Glutamatergic neuron (in vitro differentiated cells): ENCODE data around the gene C14orf180. TPM values are rescaled to one million over a fixed set of nuclear protein-coding genes. Genes with fewer than 3 reads are reported as not detected.
A peak's percentile ranks its signal among the peaks of the same experiment; 100 is the strongest.

Experiments
- DNase-seq: peaks from one replicate; pipeline ENCODE4 v3.0.0; 2022
- H3K27ac Mint-ChIP-seq: one replicate; pipeline ENCODE4 v1.8.0; 2020; ENCODE audit warnings: mild to moderate bottlenecking, mixed read lengths, inconsistent platforms; ENCODE audit not compliant: unreplicated experiment
- H3K27me3 Mint-ChIP-seq: one replicate; pipeline ENCODE4 v1.8.0; 2020; ENCODE audit warnings: mild to moderate bottlenecking, moderate library complexity, mixed read lengths, inconsistent platforms; ENCODE audit not compliant: unreplicated experiment
- H3K36me3 Mint-ChIP-seq: one replicate; pipeline ENCODE4 v1.8.0; 2020; ENCODE audit warnings: mild to moderate bottlenecking, mixed read lengths, inconsistent platforms; ENCODE audit not compliant: unreplicated experiment
- H3K4me1 Mint-ChIP-seq: one replicate; pipeline ENCODE4 v1.8.0; 2020; ENCODE audit warnings: mild to moderate bottlenecking, low read depth, mixed read lengths, inconsistent platforms; ENCODE audit not compliant: unreplicated experiment
- H3K4me3 Mint-ChIP-seq: one replicate; pipeline ENCODE4 v1.8.0; 2020; ENCODE audit warnings: mild to moderate bottlenecking, mixed read lengths, inconsistent platforms; ENCODE audit not compliant: unreplicated experiment
- H3K9me3 Mint-ChIP-seq: one replicate; pipeline ENCODE4 v1.8.0; 2020; ENCODE audit warnings: mild to moderate bottlenecking, moderate library complexity, mixed read lengths, inconsistent platforms; ENCODE audit not compliant: unreplicated experiment
- CTCF ChIP-seq: fragments of 200-600 bp; sonication (generic); IDR thresholded peaks from one replicate; pipeline ENCODE4 v1.5.0; 2021; ENCODE audit not compliant: partially characterized antibody, unreplicated experiment
- total RNA-seq: library from RNA; stranded (reverse); fragmentation: NEBNext Ultra II Directional; extraction: Animal tissue kit (Norgen Biotek cat#: 25700); gene quantifications from one replicate; pipeline ENCODE4 v1.2.1, GENCODE V29; 2021; ENCODE audit not compliant: unreplicated experiment

Gene C14orf180
- total RNA-seq, 1 donor from 2014 or later, result not detected

GRCh38 chr14:104601786-104602185 is 22.2 kb downstream of the C14orf180 start:
- H3K36me3 Mint-ChIP-seq, result peaks cover 6% of the 10 kb centered on the region
- no peak overlapping the region for H3K4me3 Mint-ChIP-seq
- DNase-seq, result no peak

GRCh38 chr14:104602315-104602932 is 22.9 kb downstream of the C14orf180 start:
- Mint-ChIP-seq H3K27me3 (peaks cover 25% of the 10 kb centered on the region), H3K4me3 (no peak overlapping the region), H3K9me3 (peaks cover 10% of the 10 kb centered on the region), H3K36me3 (peaks cover 9% of the 10 kb centered on the region), H3K27ac (no peak overlapping the region), H3K4me1 (peaks cover 3% of the 10 kb centered on the region)
- DNase-seq, result no peak
- TF ChIP-seq CTCF, result no peak

More at GRCh38 chr14:104601786-104602185, 22.2 kb downstream of the C14orf180 start:
- H3K9me3 Mint-ChIP-seq, result peaks cover 10% of the 10 kb centered on the region
- no peak for TF ChIP-seq CTCF
- no peak overlapping the region for H3K27ac Mint-ChIP-seq
- peaks cover 3% of the 10 kb centered on the region for H3K4me1 Mint-ChIP-seq
- H3K27me3 Mint-ChIP-seq, result peaks cover 25% of the 10 kb centered on the region

GRCh38 chr14:104602933-104603325 is 23.4 kb downstream of the C14orf180 start:
- no peak overlapping the region for H3K4me3 Mint-ChIP-seq
- peaks cover 10% of the 10 kb centered on the region for H3K9me3 Mint-ChIP-seq
- H3K4me1 Mint-ChIP-seq, result peaks cover 3% of the 10 kb centered on the region
- no peak for DNase-seq
- peaks cover 28% of the 10 kb centered on the region for H3K27me3 Mint-ChIP-seq
- H3K36me3 Mint-ChIP-seq, result peaks cover 9% of the 10 kb centered on the region
- H3K27ac Mint-ChIP-seq, result no peak overlapping the region
- no peak for TF ChIP-seq CTCF

GRCh38 chr14:104603711-104604401 is 24.3 kb downstream of the C14orf180 start:
- TF ChIP-seq CTCF, result no peak
- peaks cover 3% of the 10 kb centered on the region for H3K4me1 Mint-ChIP-seq
- DNase-seq, result peak; percentile 64
- peaks cover 10% of the 10 kb centered on the region for H3K9me3 Mint-ChIP-seq
- H3K4me3 Mint-ChIP-seq, result peak overlapping the region; percentile 87
- peak overlapping the region; percentile 74 for H3K27ac Mint-ChIP-seq
- H3K27me3 Mint-ChIP-seq, result peaks cover 28% of the 10 kb centered on the region
- H3K36me3 Mint-ChIP-seq, result peaks cover 9% of the 10 kb centered on the region
